HUDEP-2 (cell line): ENCODE results near the gene MYRFL.
A peak's percentile ranks its signal among the peaks of the same experiment; 100 is the strongest.
"Not testable (repeated sequence)": the region's sequence is repeated elsewhere in the genome, so short reads cannot be mapped to it uniquely, and the experiment has no call there.

ENCODE experiments used
- DNase-seq, 76 experiments: peaks; one replicate each; lab custom pipeline; 2025; ENCODE audit not compliant: unreplicated experiment in 76 of 76; lab: John Stamatoyannopoulos, UW

The MYRFL gene

GRCh38 chr12:69824966-69825560 is at the start of gene MYRFL:
Gene MYRFL, plus strand, starts transcription at chr12:69825227. Its CDS starts 291 bp downstream, at chr12:69825518.
- no peak for DNase-seq

GRCh38 chr12:69779928-69780327 is 45.1 kb upstream of the MYRFL start:
- peak in 46 of 76 experiments; percentile 2 to 58 (median 19) for DNase-seq

GRCh38 chr12:69783365-69783764 is 41.7 kb upstream of the MYRFL start:
- no peak for DNase-seq

- no peak for DNase-seq
These were observed 35.7 kb upstream of the MYRFL start for GRCh38 chr12:69789351-69789750.

GRCh38 chr12:69792533-69792932 is 32.5 kb upstream of the MYRFL start:
- DNase-seq: no peak

- DNase-seq: not testable (repeated sequence)
These were observed 17.7 kb upstream of the MYRFL start for GRCh38 chr12:69807101-69807897.

GRCh38 chr12:69810870-69811498 is 14.0 kb upstream of the MYRFL start:
- no peak for DNase-seq

GRCh38 chr12:69816082-69816481 is 8.9 kb upstream of the MYRFL start:
- DNase-seq: no peak

- DNase-seq: no peak
These were observed 4.0 kb upstream of the MYRFL start for GRCh38 chr12:69821032-69821455.

GRCh38 chr12:69821456-69822159 is 3.4 kb upstream of the MYRFL start:
- DNase-seq: no peak

- DNase-seq: no peak
These were observed 2.7 kb upstream of the MYRFL start for GRCh38 chr12:69822201-69822860.

- no peak for DNase-seq
These were observed 999 bp upstream of the MYRFL start for GRCh38 chr12:69824028-69824427.

- no peak for DNase-seq
These were observed 3.9 kb downstream of the MYRFL start for GRCh38 chr12:69828897-69829296.

GRCh38 chr12:69833696-69834095 is 8.7 kb downstream of the MYRFL start:
- DNase-seq: no peak

- DNase-seq: no peak
These were observed 9.1 kb downstream of the MYRFL start for GRCh38 chr12:69834147-69834546.

- DNase-seq: no peak
These were observed 9.5 kb downstream of the MYRFL start for GRCh38 chr12:69834576-69834975.

GRCh38 chr12:69835081-69835480 is 10.1 kb downstream of the MYRFL start:
- DNase-seq: no peak

- no peak for DNase-seq
These were observed 11.0 kb downstream of the MYRFL start for GRCh38 chr12:69836015-69836414.

- DNase-seq: no peak
These were observed 12.2 kb downstream of the MYRFL start for GRCh38 chr12:69837191-69837590.

GRCh38 chr12:69837657-69838415 is 12.8 kb downstream of the MYRFL start:
- DNase-seq: no peak
